ENCODE measurements around the gene TPD52L3.

TPD52L3 gene
- total RNA-seq, result 0 to 0.09 (median 0) reads per million in 18 experiments

- DNase-seq, result no peak
Observed at GRCh38 chr9:6328103-6328502, at the start of gene TPD52L3. TSS of gene TPD52L3 (plus strand) at chr9:6328375. CDS start at chr9:6328596, 221 bp downstream.

GRCh38 chr9:6301858-6302257 lies 26.3 kb upstream of the TPD52L3 start:
- DNase-seq, result no peak

GRCh38 chr9:6302417-6302816 lies 25.8 kb upstream of the TPD52L3 start:
- no peak for DNase-seq

- no peak for DNase-seq
Observed at GRCh38 chr9:6304232-6304631, 23.9 kb upstream of the TPD52L3 start.

- peak; percentile 11 to 20 for DNase-seq
Observed at GRCh38 chr9:6305954-6306563, 22.1 kb upstream of the TPD52L3 start.

- no peak for DNase-seq
Observed at GRCh38 chr9:6307551-6308096, 20.6 kb upstream of the TPD52L3 start.

- no peak for DNase-seq
Observed at GRCh38 chr9:6330958-6331634, 2.9 kb downstream of the TPD52L3 start.

GRCh38 chr9:6334305-6334704 lies 6.1 kb downstream of the TPD52L3 start:
- DNase-seq, result no peak

GRCh38 chr9:6348766-6349165 lies 20.6 kb downstream of the TPD52L3 start:
- DNase-seq, result no peak

- no peak for DNase-seq
Observed at GRCh38 chr9:6351737-6352136, 23.6 kb downstream of the TPD52L3 start.

- peak; percentile 59 for DNase-seq
Observed at GRCh38 chr9:6354072-6354686, 26.0 kb downstream of the TPD52L3 start.

GRCh38 chr9:6355728-6356127 lies 27.6 kb downstream of the TPD52L3 start:
- no peak for DNase-seq

- DNase-seq, result peak in 1 of 2 donors; percentile 13
Observed at GRCh38 chr9:6356441-6356840, 28.3 kb downstream of the TPD52L3 start.

GRCh38 chr9:6356904-6357303 lies 28.7 kb downstream of the TPD52L3 start:
- DNase-seq, result no peak

GRCh38 chr9:6367128-6367890 lies 39.1 kb downstream of the TPD52L3 start:
- no peak for DNase-seq

- no peak for DNase-seq
Observed at GRCh38 chr9:6368831-6369230, 40.7 kb downstream of the TPD52L3 start.
